A549 (cell line): ENCODE data around the gene PNMT. TPM values are rescaled to one million over a fixed set of nuclear protein-coding genes. Genes with fewer than 3 reads are reported as not detected.

Experiments used
- ATAC-seq, 2 experiments: fragments of 200-7000 bp in 1 of 2; fragments of >200 bp in 1 of 2; cut with Nextera tagmentation in 1 of 2; cut with Tn5 transposase in 1 of 2; 3 replicates each; pipeline versions ENCODE4 v1.8.0 to v1.9.1; 2018 to 2020; ENCODE audit warnings: mild to moderate bottlenecking in 1 of 2, moderate library complexity in 1 of 2
- CTCF ChIA-PET: fragments of 300-600 bp; sonication (Branson Sonifier 250); formaldehyde crosslinking; extraction: SDS; loops from one replicate; lab custom pipeline; 2021; ENCODE audit warnings: antibody characterized with exemption, inconsistent platforms; lab: Yijun Ruan, JAX
- POLR2A ChIA-PET: fragments of 350-600 bp; formaldehyde crosslinking; extraction: SDS; loops from one replicate; lab custom pipeline; 2021; ENCODE audit warnings: antibody characterized with exemption, inconsistent platforms; lab: Yijun Ruan, JAX
- DNase-seq, 2 experiments: peaks; one replicate each; pipeline versions ENCODE4 v3.0.0 to v3.0.0-alpha.2; 2011 to 2016; ENCODE audit warnings: low read depth in 1 of 2, low spot score in 1 of 2
- FAIRE-seq: peaks from 2 replicates; lab custom pipeline; 2011; peaks lifted over from hg19 to GRCh38; lab: Jason Lieb, UNC
- H3K27ac ChIP-seq, 2 experiments: fragments of >200 bp; sonication (Bioruptor Twin); formaldehyde crosslinking; 3 replicates each; pipeline ENCODE4 v1.5.1; 2016 to 2017
- H3K4me1 ChIP-seq: fragments of >200 bp; sonication (Bioruptor Twin); formaldehyde crosslinking; 3 replicates; pipeline ENCODE4 v1.6.1; 2016
- H3K4me2 ChIP-seq: fragments of >200 bp; sonication (Bioruptor Twin); formaldehyde crosslinking; 3 replicates; pipeline ENCODE4 v1.6.1; 2016
- H3K4me3 ChIP-seq: fragments of >200 bp; sonication (Bioruptor Twin); formaldehyde crosslinking; 3 replicates; pipeline ENCODE4 v1.5.1; 2016
- H3K9me3 ChIP-seq: fragments of >200 bp; sonication (Bioruptor Twin); formaldehyde crosslinking; 3 replicates; pipeline ENCODE4 v1.6.1; 2016
- BHLHE40 ChIP-seq: IDR thresholded peaks from 2 replicates; pipeline ENCODE4 v1.6.1; 2012; ENCODE audit warnings: low read depth, low read length, inconsistent platforms
- CHD2 ChIP-seq: fragments of 150-350 bp; IDR thresholded peaks from 2 replicates; pipeline ENCODE4 v1.6.1; 2014; ENCODE audit warnings: low read length; ENCODE audit not compliant: partially characterized antibody
- CHD4 ChIP-seq: fragments of 200-600 bp; sonication (generic); IDR thresholded peaks from 2 replicates; pipeline ENCODE4 v1.6.1; 2016; ENCODE audit warnings: antibody characterized with exemption, mild to moderate bottlenecking, borderline replicate concordance
- FOSB ChIP-seq: fragments of 250-450 bp; sonication (Bioruptor Pico); IDR thresholded peaks from 2 replicates; pipeline ENCODE4 v1.5.0; 2020; ENCODE audit warnings: mild to moderate bottlenecking, moderate library complexity
- FOSL2 ChIP-seq, 2 experiments: fragments of 450-650 bp in 1 of 2; fragments of >200 bp in 1 of 2; sonication (Bioruptor Twin) in 1 of 2; formaldehyde crosslinking; IDR thresholded peaks; 2 replicates each; pipeline versions ENCODE4 v1.5.0 to v1.6.1; 2016 to 2020; ENCODE audit warnings: mild to moderate bottlenecking in 1 of 2, moderate library complexity in 1 of 2
- FOXS1 ChIP-seq: fragments of 250-450 bp; sonication (Bioruptor Pico); IDR thresholded peaks from 2 replicates; pipeline ENCODE4 v1.5.0; 2020; ENCODE audit warnings: mild to moderate bottlenecking, moderate library complexity
- HDAC2 ChIP-seq: fragments of 200-600 bp; sonication (generic); IDR thresholded peaks from 2 replicates; pipeline ENCODE4 v1.6.1; 2016
- HEYL ChIP-seq: fragments of 250-450 bp; sonication (Bioruptor Pico); IDR thresholded peaks from 2 replicates; pipeline ENCODE4 v1.8.0; 2021; ENCODE audit warnings: mild to moderate bottlenecking, moderate library complexity
- HOXB13 ChIP-seq: fragments of 250-450 bp; sonication (Bioruptor Pico); IDR thresholded peaks from 2 replicates; pipeline ENCODE4 v1.5.0; 2020; ENCODE audit warnings: low read depth, mild to moderate bottlenecking, moderate library complexity
- HOXB5 ChIP-seq: fragments of 250-450 bp; sonication (Bioruptor Pico); IDR thresholded peaks from 2 replicates; pipeline ENCODE4 v1.5.0; 2020; ENCODE audit warnings: mild to moderate bottlenecking, moderate library complexity
- JUNB ChIP-seq: fragments of >200 bp; sonication (Bioruptor Twin); formaldehyde crosslinking; IDR thresholded peaks from 2 replicates; pipeline ENCODE4 v1.6.1; 2016
- KDM1A ChIP-seq: fragments of 200-600 bp; sonication (generic); IDR thresholded peaks from 2 replicates; pipeline ENCODE4 v1.6.1; 2016; ENCODE audit warnings: low read depth, mild to moderate bottlenecking
- MAFK ChIP-seq: fragments of 450-650 bp; IDR thresholded peaks from 2 replicates; pipeline ENCODE4 v1.6.1; 2014; ENCODE audit not compliant: partially characterized antibody
- MYC ChIP-seq: IDR thresholded peaks from 2 replicates; pipeline ENCODE4 v1.6.1; 2012; ENCODE audit warnings: mild to moderate bottlenecking, inconsistent platforms, low read length, improper control_type of control experiment, borderline replicate concordance
- PHF8 ChIP-seq: fragments of 200-600 bp; sonication (generic); IDR thresholded peaks from 2 replicates; pipeline ENCODE4 v1.6.1; 2016; ENCODE audit warnings: low read depth, mild to moderate bottlenecking, antibody characterized with exemption, moderate library complexity, borderline replicate concordance
- POLR2AphosphoS2 ChIP-seq: conservative IDR thresholded peaks from 2 replicates; pipeline ENCODE4 v1.6.1; 2012; ENCODE audit warnings: low read length, improper control_type of control experiment, inconsistent platforms
- RAD21 ChIP-seq, 2 experiments: fragments of >200 bp in 1 of 2; sonication (Bioruptor Twin) in 1 of 2; formaldehyde crosslinking in 1 of 2; IDR thresholded peaks in 1 of 2; conservative IDR thresholded peaks in 1 of 2; 2 replicates in 1 of 2; 3 replicates in 1 of 2; pipeline ENCODE4 v1.6.1; 2012 to 2018; ENCODE audit warnings: inconsistent platforms in 1 of 2
- RARB ChIP-seq: fragments of 250-450 bp; sonication (Bioruptor Pico); IDR thresholded peaks from 2 replicates; pipeline ENCODE4 v1.8.0; 2021; ENCODE audit warnings: mild to moderate bottlenecking, moderate library complexity
- ZC3H11A ChIP-seq: fragments of 450-650 bp; IDR thresholded peaks from 2 replicates; pipeline ENCODE4 v1.6.1; 2014; ENCODE audit warnings: antibody characterized with exemption, mild to moderate bottlenecking
- ZNF302 ChIP-seq: fragments of 250-450 bp; sonication (Bioruptor Pico); IDR thresholded peaks from 2 replicates; pipeline ENCODE4 v1.9.0; 2021; ENCODE audit warnings: inconsistent platforms, mild to moderate bottlenecking, moderate library complexity
- WGBS: methylation state at CpG from one replicate; pipeline ENCODE4 v1.1.6; 2017; ENCODE audit errors: missing lambda C conversion rate; 5-methylcytosine and 5-hydroxymethylcytosine counted together
- polyA plus RNA-seq, 4 experiments: library from polyadenylated mRNA; depleted of rRNA in 3 of 4; stranded (reverse); fragments of >200 nt; fragmentation: RNase III in 1 of 4; extraction: RNeasy Plus Mini Kit Qiagen cat#74134 plus additional on column Dnase treatment in 1 of 4; gene quantifications; 2 replicates in 3 of 4; 3 replicates in 1 of 4; pipeline ENCODE4 v1.2.3, GENCODE V29; 2011 to 2017
- TF ChIP-seq, protein P1 (sequence below): IDR thresholded peaks from 2 replicates; pipeline ENCODE4 v1.6.1; 2012; ENCODE audit warnings: low read depth, borderline replicate concordance
- TF ChIP-seq, protein P2 (sequence below): fragments of 200-600 bp; sonication (generic); IDR thresholded peaks from 2 replicates; pipeline ENCODE4 v1.6.1; 2016; ENCODE audit warnings: antibody characterized with exemption, mild to moderate bottlenecking, moderate library complexity
- TF ChIP-seq, protein P3 (sequence below): fragments of >200 bp; sonication (Bioruptor Twin); formaldehyde crosslinking; IDR thresholded peaks from 2 replicates; pipeline ENCODE4 v1.6.1; 2016

Gene PNMT
- polyA plus RNA-seq, 2 of the 4 experiments (the other 2 are of a cell fraction): not detected

DNA sequence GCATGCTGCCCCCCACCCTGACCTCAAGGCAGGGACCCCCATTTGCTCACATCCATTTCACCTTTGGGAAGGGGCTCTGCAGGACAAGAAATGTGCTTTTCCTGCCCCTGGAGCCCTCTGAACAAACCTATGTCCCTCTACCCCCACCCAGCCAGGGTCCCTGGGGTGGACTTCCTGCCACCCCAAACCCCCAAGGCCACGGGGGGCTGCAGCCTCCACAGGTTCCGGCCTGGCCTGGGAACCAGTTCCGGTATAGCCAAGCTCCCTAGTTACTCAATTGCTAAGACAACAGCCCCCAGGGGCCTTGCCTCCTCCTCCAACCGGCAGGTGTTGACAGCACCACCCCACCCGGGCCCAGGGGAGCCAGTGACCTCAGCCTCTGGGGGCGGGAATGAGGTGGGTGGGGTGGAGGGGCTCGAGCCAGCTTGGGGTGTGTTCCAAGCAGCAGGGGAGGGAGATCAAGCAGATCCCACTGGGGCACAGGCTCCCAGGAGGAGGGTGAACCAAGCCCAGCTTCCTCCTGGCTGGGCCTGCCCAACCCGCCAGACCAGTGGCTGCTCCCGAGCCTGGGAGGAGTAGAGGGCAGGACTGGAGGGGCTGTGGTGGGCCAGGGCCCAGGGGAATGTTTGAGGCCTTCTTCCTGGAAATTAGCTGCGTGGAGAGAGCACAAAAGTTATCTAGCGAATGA is 6.6 kb downstream of the PNMT start:
- ATAC-seq: no peak; a peak in 2 of 6 replicates
- TF ChIP-seq PHF8: no peak
- Histone ChIP-seq H3K4me2 (no peak overlapping the region), H3K4me3 (no peak overlapping the region), H3K4me1 (peaks cover 21% of the 10 kb centered on the region; the same call in 2 of the 3 replicates), H3K27ac (peak overlapping the region in 1 of 2 experiments; percentile 18; a peak in 2 of 6 replicates), H3K9me3 (no peaks in the 10 kb centered on the region)
- POLR2A ChIA-PET: interaction anchor here (1.3 kb wide), 1 partner anchor 13 kb away, joined by 7 read pairs; the partner anchor contains the start of gene PGAP3
- DNase-seq: peak in 1 of 2 experiments; percentile 23
- CTCF ChIA-PET: interaction anchor here (0.7 to 50.7 kb wide), 4 partner anchors 8 to 55 kb away, joined by 3 to 1391 read pairs (median 148); partner anchors contain the start of genes ERBB2, MIEN1, PGAP3 and PPP1R1B
- FAIRE-seq: no peak
- WGBS: 42% methylated on average over 7 of the region's 11 CpGs

DNA sequence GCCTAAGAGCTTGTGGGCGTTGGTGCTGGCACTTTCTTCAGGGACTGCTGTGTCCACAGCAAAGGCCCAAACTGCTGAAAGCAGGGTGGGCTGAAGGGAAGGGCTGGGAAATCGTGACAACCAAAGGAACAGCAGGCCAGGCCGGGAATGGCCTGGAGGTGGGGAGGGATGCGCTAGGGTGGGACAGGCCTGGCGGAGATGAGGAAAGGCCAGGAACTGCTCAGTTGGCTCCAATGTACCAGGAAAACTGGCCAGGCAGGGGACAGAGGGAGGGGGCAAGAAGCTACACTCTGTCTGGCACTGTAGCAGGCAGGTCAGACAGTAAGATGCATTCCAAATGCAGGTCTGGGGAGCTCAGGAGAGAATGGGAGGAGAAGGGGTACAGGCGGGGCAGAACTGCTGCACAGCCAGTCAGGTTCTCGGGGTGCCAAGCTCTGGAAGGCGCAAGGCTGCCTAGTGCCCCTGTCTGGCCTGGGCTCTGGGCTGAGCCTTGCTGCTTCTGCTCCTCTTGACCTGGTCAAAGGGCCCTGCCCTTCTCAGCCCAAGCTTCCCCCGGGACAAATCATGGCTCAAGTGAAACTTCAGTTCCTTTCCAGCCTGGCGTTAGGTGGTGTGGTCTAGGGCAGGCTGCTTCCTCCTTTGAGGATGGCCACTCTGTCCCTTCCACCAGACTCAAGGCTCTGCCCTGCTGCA is 7.3 kb downstream of the PNMT start:
- H3K9me3 ChIP-seq: no peaks in the 10 kb centered on the region
- no peak overlapping the region for H3K4me2 ChIP-seq
- peak in 1 of 2 experiments; percentile 9; a peak in 3 of 6 replicates for ATAC-seq
- peaks cover 21% of the 10 kb centered on the region; the same call in 2 of the 3 replicates for H3K4me1 ChIP-seq
- H3K27ac ChIP-seq: peak overlapping the region in 1 of 2 experiments; percentile 18; a peak in 2 of 6 replicates
- no peak for DNase-seq
- WGBS: 77% methylated on average over 10 of the region's 10 CpGs
- TF ChIP-seq HOXB13: no peak
- TF ChIP-seq FOSL2 (IDR thresholded peaks at IDR 0.05): no peak
- TF ChIP-seq FOSL2 (CRISPR knock-in tag; IDR thresholded peaks at IDR 0.05): no peak
- no peak for TF ChIP-seq ZC3H11A
- TF ChIP-seq HOXB5 (CRISPR knock-in tag): no peak
- TF ChIP-seq, protein P1, sequence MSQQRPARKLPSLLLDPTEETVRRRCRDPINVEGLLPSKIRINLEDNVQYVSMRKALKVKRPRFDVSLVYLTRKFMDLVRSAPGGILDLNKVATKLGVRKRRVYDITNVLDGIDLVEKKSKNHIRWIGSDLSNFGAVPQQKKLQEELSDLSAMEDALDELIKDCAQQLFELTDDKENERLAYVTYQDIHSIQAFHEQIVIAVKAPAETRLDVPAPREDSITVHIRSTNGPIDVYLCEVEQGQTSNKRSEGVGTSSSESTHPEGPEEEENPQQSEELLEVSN: no peak
- no peak for TF ChIP-seq MAFK
- no peak for TF ChIP-seq RAD21 (conservative IDR thresholded peaks at IDR 0.05 in 1 of 2, IDR thresholded peaks at IDR 0.05 in 1 of 2)
- TF ChIP-seq HEYL (CRISPR knock-in tag): no peak
- no peak for TF ChIP-seq POLR2AphosphoS2
- no peak for TF ChIP-seq BHLHE40
- TF ChIP-seq MYC: no peak
- TF ChIP-seq CHD2: no peak
- TF ChIP-seq FOSB (CRISPR knock-in tag): no peak
- TF ChIP-seq, all 56 proteins: peak for 0
- FAIRE-seq: no peak
- POLR2A ChIA-PET: interaction anchor here (1.3 kb wide), 1 partner anchor 12 kb away, joined by 7 read pairs; the partner anchor contains the start of gene PGAP3
- H3K4me3 ChIP-seq: no peak overlapping the region
- CTCF ChIA-PET: interaction anchor here (0.6 to 50.7 kb wide), 8 partner anchors 9 to 858 kb away, joined by 3 to 1391 read pairs (median 3); partner anchors contain the start of genes ERBB2, MIEN1, PGAP3 and PPP1R1B

DNA sequence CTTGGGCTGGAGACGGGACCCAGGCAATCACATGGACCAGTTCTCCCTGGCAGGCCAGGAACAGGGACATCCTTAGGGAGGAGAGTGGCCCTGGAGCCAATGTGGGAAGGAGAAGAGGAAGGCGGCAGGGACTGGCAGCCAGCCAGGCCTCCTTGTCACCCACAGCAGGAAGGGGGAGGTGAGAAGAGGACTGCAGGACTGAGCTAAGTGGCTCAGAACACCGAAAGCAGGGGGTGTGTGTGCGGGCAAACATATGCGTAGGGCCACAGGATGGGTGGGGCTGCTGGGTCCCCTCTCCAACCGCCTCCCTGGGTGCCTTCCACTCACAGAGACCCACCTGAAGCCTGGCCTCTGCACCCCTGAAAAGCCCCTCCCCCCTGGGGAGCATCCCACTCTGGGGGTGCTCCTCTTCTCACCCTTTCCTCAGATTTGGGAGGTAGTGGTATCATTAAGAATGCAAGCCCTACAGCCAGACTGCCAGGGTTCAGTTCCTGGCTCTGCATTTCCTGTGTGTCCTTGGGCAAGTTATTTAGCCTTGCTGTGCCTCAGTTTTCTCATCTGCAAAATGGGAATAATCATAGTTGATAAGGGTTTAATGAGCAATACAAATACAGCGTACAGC is 8.1 kb downstream of the PNMT start:
- no peak overlapping the region for H3K4me2 ChIP-seq
- DNase-seq (peak in 1 of 2 experiments; percentile 51), FAIRE-seq (no peak), ATAC-seq (peak; percentile 10 to 11; a peak in 3 of 6 replicates)
- POLR2A ChIA-PET: no interaction called here
- CTCF ChIA-PET: interaction anchor here (0.6 to 50.7 kb wide), 8 partner anchors 4 to 857 kb away, joined by 3 to 1391 read pairs (median 32); partner anchors contain the start of genes ERBB2, MIEN1, PGAP3 and PNMT
- H3K9me3 ChIP-seq: no peaks in the 10 kb centered on the region
- peaks cover 21% of the 10 kb centered on the region; the same call in 2 of the 3 replicates for H3K4me1 ChIP-seq
- no peak overlapping the region for H3K27ac ChIP-seq
- H3K4me3 ChIP-seq: no peak overlapping the region
- WGBS: 73% methylated on average over 7 of the region's 7 CpGs
- TF ChIP-seq FOXS1 (CRISPR knock-in tag): no peak
- TF ChIP-seq, protein P2, sequence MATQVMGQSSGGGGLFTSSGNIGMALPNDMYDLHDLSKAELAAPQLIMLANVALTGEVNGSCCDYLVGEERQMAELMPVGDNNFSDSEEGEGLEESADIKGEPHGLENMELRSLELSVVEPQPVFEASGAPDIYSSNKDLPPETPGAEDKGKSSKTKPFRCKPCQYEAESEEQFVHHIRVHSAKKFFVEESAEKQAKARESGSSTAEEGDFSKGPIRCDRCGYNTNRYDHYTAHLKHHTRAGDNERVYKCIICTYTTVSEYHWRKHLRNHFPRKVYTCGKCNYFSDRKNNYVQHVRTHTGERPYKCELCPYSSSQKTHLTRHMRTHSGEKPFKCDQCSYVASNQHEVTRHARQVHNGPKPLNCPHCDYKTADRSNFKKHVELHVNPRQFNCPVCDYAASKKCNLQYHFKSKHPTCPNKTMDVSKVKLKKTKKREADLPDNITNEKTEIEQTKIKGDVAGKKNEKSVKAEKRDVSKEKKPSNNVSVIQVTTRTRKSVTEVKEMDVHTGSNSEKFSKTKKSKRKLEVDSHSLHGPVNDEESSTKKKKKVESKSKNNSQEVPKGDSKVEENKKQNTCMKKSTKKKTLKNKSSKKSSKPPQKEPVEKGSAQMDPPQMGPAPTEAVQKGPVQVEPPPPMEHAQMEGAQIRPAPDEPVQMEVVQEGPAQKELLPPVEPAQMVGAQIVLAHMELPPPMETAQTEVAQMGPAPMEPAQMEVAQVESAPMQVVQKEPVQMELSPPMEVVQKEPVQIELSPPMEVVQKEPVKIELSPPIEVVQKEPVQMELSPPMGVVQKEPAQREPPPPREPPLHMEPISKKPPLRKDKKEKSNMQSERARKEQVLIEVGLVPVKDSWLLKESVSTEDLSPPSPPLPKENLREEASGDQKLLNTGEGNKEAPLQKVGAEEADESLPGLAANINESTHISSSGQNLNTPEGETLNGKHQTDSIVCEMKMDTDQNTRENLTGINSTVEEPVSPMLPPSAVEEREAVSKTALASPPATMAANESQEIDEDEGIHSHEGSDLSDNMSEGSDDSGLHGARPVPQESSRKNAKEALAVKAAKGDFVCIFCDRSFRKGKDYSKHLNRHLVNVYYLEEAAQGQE: no peak
- no peak for TF ChIP-seq RARB (CRISPR knock-in tag)
- TF ChIP-seq, protein P3, sequence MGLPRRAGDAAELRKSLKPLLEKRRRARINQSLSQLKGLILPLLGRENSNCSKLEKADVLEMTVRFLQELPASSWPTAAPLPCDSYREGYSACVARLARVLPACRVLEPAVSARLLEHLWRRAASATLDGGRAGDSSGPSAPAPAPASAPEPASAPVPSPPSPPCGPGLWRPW: no peak
- TF ChIP-seq RAD21 (conservative IDR thresholded peaks at IDR 0.05 in 1 of 2, IDR thresholded peaks at IDR 0.05 in 1 of 2): no peak
- TF ChIP-seq ZNF302: no peak
- TF ChIP-seq CHD4: peak; percentile 94; the same call in 1 of the 2 replicates
- no peak for TF ChIP-seq POLR2AphosphoS2
- TF ChIP-seq JUNB: no peak
- TF ChIP-seq HOXB5 (CRISPR knock-in tag): no peak
- peak; percentile 73; the same call in 1 of the 2 replicates for TF ChIP-seq HDAC2
- TF ChIP-seq KDM1A: peak; percentile 68; the same call in 1 of the 2 replicates
